Immature natural killer cell (primary cell): Measurements from ENCODE around the gene PTEN. TPM values are rescaled to one million over a fixed set of nuclear protein-coding genes. Genes with fewer than 3 reads are reported as not detected.
A peak's percentile ranks its signal among the peaks of the same experiment; 100 is the strongest.

Source experiments
- DNase-seq, 3 donors: peaks; one replicate each; pipeline ENCODE4 v3.0.0; 2022; ENCODE audit warnings: mixed read lengths in 1 of 3
- H3K27ac Mint-ChIP-seq, 6 donors: one replicate each; pipeline ENCODE4 v1.8.0; 2020; ENCODE audit warnings: mixed read lengths in 6 of 6, mild to moderate bottlenecking in 5 of 6, inconsistent platforms in 4 of 6, moderate library complexity in 3 of 6
- H3K27me3 Mint-ChIP-seq, 3 donors: one replicate each; pipeline ENCODE4 v1.8.0; 2020 to 2021; ENCODE audit warnings: low read depth in 3 of 3, mild to moderate bottlenecking in 3 of 3, mixed read lengths in 3 of 3, moderate library complexity in 3 of 3, inconsistent platforms in 1 of 3
- H3K36me3 Mint-ChIP-seq, 3 donors: one replicate each; pipeline ENCODE4 v1.8.0; 2020; ENCODE audit warnings: mixed read lengths in 3 of 3, inconsistent platforms in 2 of 3, mild to moderate bottlenecking in 2 of 3
- H3K4me1 Mint-ChIP-seq, 2 donors: one replicate each; pipeline ENCODE4 v1.8.0; 2020; ENCODE audit warnings: inconsistent platforms in 2 of 2, mild to moderate bottlenecking in 2 of 2, mixed read lengths in 2 of 2, moderate library complexity in 1 of 2
- H3K4me3 Mint-ChIP-seq, 5 donors: one replicate each; pipeline ENCODE4 v1.8.0; 2020; ENCODE audit warnings: mild to moderate bottlenecking in 5 of 5, mixed read lengths in 5 of 5, inconsistent platforms in 3 of 5, moderate library complexity in 3 of 5
- H3K9me3 Mint-ChIP-seq, 6 donors: one replicate each; pipeline ENCODE4 v1.8.0; 2020; ENCODE audit warnings: mild to moderate bottlenecking in 6 of 6, mixed read lengths in 6 of 6, inconsistent platforms in 4 of 6, moderate library complexity in 3 of 6
- polyA plus RNA-seq, 3 donors: library from polyadenylated mRNA; unstranded; fragments of 300-500 nt; fragmentation: Illumina TruSeq; gene quantifications; one replicate each; pipeline ENCODE4 v1.2.3, GENCODE V29; 2021

The PTEN gene
- polyA plus RNA-seq, 3 donors from 2014 or later = 18.0 to 33.5 (median 30.6) TPM

- Mint-ChIP-seq H3K27ac (peak overlapping the region in 2 of 6 donors; percentile 17 to 75), H3K9me3 (no peaks in the 10 kb centered on the region), H3K36me3 (peaks cover 7 to 29% (median 12%) of the 10 kb centered on the region in 3 donors), H3K4me3 (no peak overlapping the region), H3K27me3 (peaks cover 0 to 5% (median 0%) of the 10 kb centered on the region in 3 donors), H3K4me1 (peaks cover 72 to 92% of the 10 kb centered on the region in 2 donors)
- no peak for DNase-seq
Measured at GRCh38 chr10:87923233-87923632, 59.8 kb downstream of the PTEN start.

- Mint-ChIP-seq H3K27me3 (peaks cover 0 to 3% (median 0%) of the 10 kb centered on the region in 3 donors), H3K4me1 (peaks cover 80 to 97% of the 10 kb centered on the region in 2 donors), H3K4me3 (no peak overlapping the region), H3K36me3 (peaks cover 7 to 29% (median 12%) of the 10 kb centered on the region in 3 donors), H3K9me3 (no peaks in the 10 kb centered on the region), H3K27ac (peak overlapping the region in 3 of 6 donors; percentile 36 to 50 (median 48))
- no peak for DNase-seq
Measured at GRCh38 chr10:87925570-87925969, 62.1 kb downstream of the PTEN start.

GRCh38 chr10:87927091-87927490 is 63.7 kb downstream of the PTEN start:
- no peaks in the 10 kb centered on the region for H3K9me3 Mint-ChIP-seq
- peaks cover 83 to 99% of the 10 kb centered on the region in 2 donors for H3K4me1 Mint-ChIP-seq
- H3K4me3 Mint-ChIP-seq = no peak overlapping the region
- H3K36me3 Mint-ChIP-seq = peaks cover 7 to 29% (median 12%) of the 10 kb centered on the region in 3 donors
- H3K27ac Mint-ChIP-seq = peak overlapping the region in 1 of 6 donors; percentile 55
- H3K27me3 Mint-ChIP-seq = peaks cover 0 to 2% (median 0%) of the 10 kb centered on the region in 3 donors
- no peak for DNase-seq

- Mint-ChIP-seq H3K27me3 (peaks cover 0 to 3% (median 0%) of the 10 kb centered on the region in 3 donors), H3K36me3 (peaks cover 13 to 17% (median 13%) of the 10 kb centered on the region in 3 donors), H3K27ac (peak overlapping the region in 2 of 6 donors; percentile 14 to 49), H3K4me1 (peaks cover 81 to 97% of the 10 kb centered on the region in 2 donors), H3K9me3 (no peaks in the 10 kb centered on the region), H3K4me3 (peak overlapping the region in 3 of 5 donors; percentile 2 to 36 (median 31))
- no peak for DNase-seq
Measured at GRCh38 chr10:87928996-87929395, 65.6 kb downstream of the PTEN start.

GRCh38 chr10:87930141-87930540 is 66.7 kb downstream of the PTEN start:
- peaks cover 12 to 23% (median 13%) of the 10 kb centered on the region in 3 donors for H3K36me3 Mint-ChIP-seq
- H3K4me1 Mint-ChIP-seq = peaks cover 74 to 87% of the 10 kb centered on the region in 2 donors
- peaks cover 0 to 3% (median 0%) of the 10 kb centered on the region in 3 donors for H3K27me3 Mint-ChIP-seq
- no peaks in the 10 kb centered on the region for H3K9me3 Mint-ChIP-seq
- no peak for DNase-seq
- H3K27ac Mint-ChIP-seq = no peak overlapping the region
- no peak overlapping the region for H3K4me3 Mint-ChIP-seq

- peaks cover 13 to 28% (median 20%) of the 10 kb centered on the region in 3 donors for H3K36me3 Mint-ChIP-seq
- DNase-seq = peak; percentile 4 to 34 (median 24)
- H3K27me3 Mint-ChIP-seq = peaks cover 0 to 1% (median 0%) of the 10 kb centered on the region in 3 donors
- H3K27ac Mint-ChIP-seq = peak overlapping the region in 3 of 6 donors; percentile 21 to 45 (median 43)
- H3K4me3 Mint-ChIP-seq = peak overlapping the region in 4 of 5 donors; percentile 35 to 52 (median 49)
- H3K9me3 Mint-ChIP-seq = no peaks in the 10 kb centered on the region
- peaks cover 73 to 88% of the 10 kb centered on the region in 2 donors for H3K4me1 Mint-ChIP-seq
Measured at GRCh38 chr10:87930934-87931835, 67.8 kb downstream of the PTEN start.

GRCh38 chr10:87931836-87932230 is 68.4 kb downstream of the PTEN start:
- H3K27ac Mint-ChIP-seq = peak overlapping the region in 4 of 6 donors; percentile 21 to 58 (median 40)
- peaks cover 14 to 31% (median 23%) of the 10 kb centered on the region in 3 donors for H3K36me3 Mint-ChIP-seq
- H3K9me3 Mint-ChIP-seq = no peaks in the 10 kb centered on the region
- H3K4me3 Mint-ChIP-seq = peak overlapping the region in 4 of 5 donors; percentile 35 to 52 (median 43)
- DNase-seq = no peak
- H3K4me1 Mint-ChIP-seq = peaks cover 66 to 88% of the 10 kb centered on the region in 2 donors
- H3K27me3 Mint-ChIP-seq = peaks cover 0 to 1% (median 0%) of the 10 kb centered on the region in 3 donors

GRCh38 chr10:87935290-87936141 is 72.1 kb downstream of the PTEN start:
- Mint-ChIP-seq H3K27me3 (peaks cover 0 to 1% (median 0%) of the 10 kb centered on the region in 3 donors), H3K4me1 (peaks cover 41 to 73% of the 10 kb centered on the region in 2 donors), H3K4me3 (no peak overlapping the region), H3K9me3 (no peaks in the 10 kb centered on the region), H3K27ac (no peak overlapping the region), H3K36me3 (peaks cover 19 to 38% (median 26%) of the 10 kb centered on the region in 3 donors)
- no peak for DNase-seq

- H3K4me3 Mint-ChIP-seq = no peak overlapping the region
- peaks cover 17 to 33% (median 19%) of the 10 kb centered on the region in 3 donors for H3K36me3 Mint-ChIP-seq
- peaks cover 15 to 66% of the 10 kb centered on the region in 2 donors for H3K4me1 Mint-ChIP-seq
- no peak for DNase-seq
- peaks cover 0 to 2% (median 0%) of the 10 kb centered on the region in 3 donors for H3K27me3 Mint-ChIP-seq
- H3K9me3 Mint-ChIP-seq = no peaks in the 10 kb centered on the region
- no peak overlapping the region for H3K27ac Mint-ChIP-seq
Measured at GRCh38 chr10:87940210-87940609, 76.8 kb downstream of the PTEN start.

GRCh38 chr10:87942884-87943527 is 79.6 kb downstream of the PTEN start:
- H3K36me3 Mint-ChIP-seq = peaks cover 4 to 19% (median 11%) of the 10 kb centered on the region in 3 donors
- DNase-seq = no peak
- H3K4me3 Mint-ChIP-seq = no peak overlapping the region
- H3K27me3 Mint-ChIP-seq = peaks cover 0 to 2% (median 0%) of the 10 kb centered on the region in 3 donors
- no peaks in the 10 kb centered on the region for H3K9me3 Mint-ChIP-seq
- H3K27ac Mint-ChIP-seq = no peak overlapping the region
- H3K4me1 Mint-ChIP-seq = peaks cover 7 to 48% of the 10 kb centered on the region in 2 donors

- no peak overlapping the region for H3K27ac Mint-ChIP-seq
- H3K9me3 Mint-ChIP-seq = no peaks in the 10 kb centered on the region
- H3K36me3 Mint-ChIP-seq = peaks cover 0 to 13% (median 7%) of the 10 kb centered on the region in 3 donors
- peaks cover 0 to 33% of the 10 kb centered on the region in 2 donors for H3K4me1 Mint-ChIP-seq
- no peaks in the 10 kb centered on the region for H3K27me3 Mint-ChIP-seq
- H3K4me3 Mint-ChIP-seq = no peak overlapping the region
- DNase-seq = no peak
Measured at GRCh38 chr10:87945984-87946383, 82.6 kb downstream of the PTEN start.

- peak overlapping the region in 3 of 6 donors; percentile 6 to 76 (median 8) for H3K27ac Mint-ChIP-seq
- peaks cover 5 to 11% (median 7%) of the 10 kb centered on the region in 3 donors for H3K36me3 Mint-ChIP-seq
- peaks cover 12 to 28% of the 10 kb centered on the region in 2 donors for H3K4me1 Mint-ChIP-seq
Measured at GRCh38 chr10:87952612-87953011, 89.2 kb downstream of the PTEN start.

GRCh38 chr10:87956055-87956454 is 92.6 kb downstream of the PTEN start:
- Mint-ChIP-seq H3K27ac (peak overlapping the region in 1 of 6 donors; percentile 9), H3K36me3 (peaks cover 16 to 20% (median 17%) of the 10 kb centered on the region in 3 donors), H3K4me1 (peaks cover 18 to 35% of the 10 kb centered on the region in 2 donors), H3K9me3 (no peaks in the 10 kb centered on the region), H3K4me3 (no peak overlapping the region), H3K27me3 (no peaks in the 10 kb centered on the region)
- no peak for DNase-seq

More at GRCh38 chr10:87952612-87953011, 89.2 kb downstream of the PTEN start:
- H3K4me3 Mint-ChIP-seq = no peak overlapping the region
- no peak for DNase-seq
- no peaks in the 10 kb centered on the region for H3K27me3 Mint-ChIP-seq
- no peaks in the 10 kb centered on the region for H3K9me3 Mint-ChIP-seq
